ENCODE measurements around the gene SRP68. TPM values are rescaled to one million over a fixed set of nuclear protein-coding genes. Genes with fewer than 3 reads are reported as not detected.

The SRP68 gene
- polyA plus RNA-seq, 1 experiment, result 70.8 TPM

DNA sequence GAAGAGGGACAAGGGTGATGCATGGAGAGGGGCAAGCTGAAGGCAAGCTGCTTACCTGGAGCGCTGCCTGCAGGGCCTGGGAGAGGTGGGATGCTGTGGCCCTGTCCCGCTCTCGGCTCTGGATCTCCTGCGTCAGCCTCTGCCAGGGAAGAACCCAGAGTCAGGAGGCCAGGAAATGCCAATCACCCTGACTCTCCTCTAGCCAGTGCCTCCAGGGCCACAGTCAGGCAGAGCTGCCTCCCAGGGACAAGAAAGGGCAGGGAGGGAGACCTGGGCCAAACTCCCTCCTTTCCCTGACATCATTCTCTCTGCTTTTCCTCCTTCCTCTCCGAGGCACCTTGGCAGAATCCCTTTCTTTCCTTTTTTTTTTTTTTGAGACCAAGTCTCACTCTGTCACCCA, 60.4 kb downstream of the SRP68 start:
- POLR2A ChIA-PET, result interaction anchor here (0.6 kb wide), 1 partner anchor 8 kb away, joined by 3 read pairs; no protein-coding TSS in a partner anchor
- no peak for DNase-seq (ENCODE audit: low read depth)

DNA sequence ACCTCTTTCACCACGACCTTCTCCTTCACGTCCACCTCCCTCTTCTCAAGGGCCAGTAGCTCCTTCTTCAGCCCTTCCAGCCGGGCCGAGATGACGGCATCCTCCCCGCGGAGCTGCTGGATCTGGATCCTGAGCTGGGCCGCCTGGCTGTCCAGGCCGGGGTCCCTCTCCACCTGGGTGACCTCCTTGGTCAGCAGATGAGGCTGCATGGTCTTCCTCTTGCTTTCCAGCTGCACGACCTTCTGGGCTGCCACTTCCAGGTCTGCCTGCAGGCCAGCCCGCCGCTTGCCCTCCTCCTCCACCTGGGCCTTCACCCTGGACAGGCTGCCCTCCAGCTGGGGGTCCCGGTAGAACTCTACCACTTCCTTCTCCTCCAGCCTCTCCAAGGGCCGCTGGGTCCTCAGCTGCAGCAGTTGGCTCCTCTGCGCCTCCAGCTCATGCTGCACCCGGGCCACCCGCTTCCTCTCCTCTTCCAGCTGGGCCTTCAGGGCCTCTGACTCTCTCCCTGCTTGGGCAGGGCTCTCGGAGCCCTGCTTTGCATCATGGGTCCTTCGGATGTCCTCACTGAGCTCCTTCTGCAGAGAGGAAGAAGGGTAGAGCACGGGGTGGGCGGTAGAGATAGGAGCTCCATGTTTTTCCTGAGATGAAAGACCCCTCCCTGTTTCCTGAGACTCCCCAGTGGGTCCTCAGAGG, 62.2 kb downstream of the SRP68 start:
- POLR2A ChIA-PET, result no interaction called here
- TF ChIP-seq, protein P1, sequence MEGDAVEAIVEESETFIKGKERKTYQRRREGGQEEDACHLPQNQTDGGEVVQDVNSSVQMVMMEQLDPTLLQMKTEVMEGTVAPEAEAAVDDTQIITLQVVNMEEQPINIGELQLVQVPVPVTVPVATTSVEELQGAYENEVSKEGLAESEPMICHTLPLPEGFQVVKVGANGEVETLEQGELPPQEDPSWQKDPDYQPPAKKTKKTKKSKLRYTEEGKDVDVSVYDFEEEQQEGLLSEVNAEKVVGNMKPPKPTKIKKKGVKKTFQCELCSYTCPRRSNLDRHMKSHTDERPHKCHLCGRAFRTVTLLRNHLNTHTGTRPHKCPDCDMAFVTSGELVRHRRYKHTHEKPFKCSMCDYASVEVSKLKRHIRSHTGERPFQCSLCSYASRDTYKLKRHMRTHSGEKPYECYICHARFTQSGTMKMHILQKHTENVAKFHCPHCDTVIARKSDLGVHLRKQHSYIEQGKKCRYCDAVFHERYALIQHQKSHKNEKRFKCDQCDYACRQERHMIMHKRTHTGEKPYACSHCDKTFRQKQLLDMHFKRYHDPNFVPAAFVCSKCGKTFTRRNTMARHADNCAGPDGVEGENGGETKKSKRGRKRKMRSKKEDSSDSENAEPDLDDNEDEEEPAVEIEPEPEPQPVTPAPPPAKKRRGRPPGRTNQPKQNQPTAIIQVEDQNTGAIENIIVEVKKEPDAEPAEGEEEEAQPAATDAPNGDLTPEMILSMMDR (IDR thresholded peaks at IDR 0.05; ENCODE audit: insufficient read depth, low read depth, low read length), result no peak
- Histone ChIP-seq H3K4me3 (ENCODE audit: low read depth, low read length) (no peak overlapping the region), H3K27me3 (ENCODE audit: control insufficient read depth, insufficient read depth, low read length) (no peaks in the 10 kb centered on the region), H3K36me3 (ENCODE audit: control insufficient read depth, insufficient read depth, low read length) (no peaks in the 10 kb centered on the region)
- no peak for DNase-seq (ENCODE audit: low read depth)
- CTCF ChIA-PET, result interaction anchor here (0.6 to 19.9 kb wide), 6 partner anchors 9 to 636 kb away, joined by 3 to 264 read pairs (median 4); partner anchors contain the start of genes CDK3 and MRPL38

More for the DNA sequence above, 60.4 kb downstream of the SRP68 start:
- TF ChIP-seq, protein P1 (IDR thresholded peaks at IDR 0.05; ENCODE audit: insufficient read depth, low read depth, low read length), result no peak
- H3K4me3 ChIP-seq (ENCODE audit: low read depth, low read length), result no peak overlapping the region
- no peaks in the 10 kb centered on the region for H3K36me3 ChIP-seq (ENCODE audit: control insufficient read depth, insufficient read depth, low read length)
- H3K27me3 ChIP-seq (ENCODE audit: control insufficient read depth, insufficient read depth, low read length), result no peaks in the 10 kb centered on the region
- CTCF ChIA-PET, result interaction anchor here (0.8 to 19.9 kb wide), 6 partner anchors 9 to 287 kb away, joined by 3 to 264 read pairs (median 39); partner anchors contain the start of genes CDK3 and MRPL38

DNA sequence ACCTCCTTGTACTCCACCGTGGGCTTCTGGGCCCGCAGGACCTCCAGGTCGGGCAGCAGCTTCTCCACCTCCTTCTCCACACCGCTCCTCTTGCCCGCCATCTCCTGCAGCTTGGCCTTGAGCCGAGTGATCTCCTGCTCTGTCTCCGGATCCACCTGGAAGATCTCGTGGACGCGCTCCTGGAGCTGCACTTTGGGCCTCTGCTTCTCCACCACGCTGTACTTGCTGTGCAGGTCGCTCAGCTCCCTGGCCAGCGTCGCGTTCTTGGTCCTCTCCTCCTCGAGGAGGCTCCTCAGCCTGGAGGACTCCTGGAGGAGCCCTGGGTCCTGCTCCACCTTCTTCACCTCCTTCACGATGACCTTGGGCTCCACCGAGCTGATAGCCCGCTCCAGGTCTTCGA, 62.9 kb downstream of the SRP68 start:
- Histone ChIP-seq H3K4me3 (ENCODE audit: low read depth, low read length) (no peak overlapping the region), H3K27me3 (ENCODE audit: control insufficient read depth, insufficient read depth, low read length) (no peaks in the 10 kb centered on the region), H3K36me3 (ENCODE audit: control insufficient read depth, insufficient read depth, low read length) (peaks cover 3% of the 10 kb centered on the region)
- POLR2A ChIA-PET, result no interaction called here
- DNase-seq (ENCODE audit: low read depth), result no peak
- TF ChIP-seq, protein P1 (IDR thresholded peaks at IDR 0.05; ENCODE audit: insufficient read depth, low read depth, low read length), result no peak
- CTCF ChIA-PET, result interaction anchor here (0.6 to 19.9 kb wide), 3 partner anchors 10 to 635 kb away, joined by 3 to 264 read pairs (median 29); partner anchors contain the start of genes CDK3 and MRPL38

DNA sequence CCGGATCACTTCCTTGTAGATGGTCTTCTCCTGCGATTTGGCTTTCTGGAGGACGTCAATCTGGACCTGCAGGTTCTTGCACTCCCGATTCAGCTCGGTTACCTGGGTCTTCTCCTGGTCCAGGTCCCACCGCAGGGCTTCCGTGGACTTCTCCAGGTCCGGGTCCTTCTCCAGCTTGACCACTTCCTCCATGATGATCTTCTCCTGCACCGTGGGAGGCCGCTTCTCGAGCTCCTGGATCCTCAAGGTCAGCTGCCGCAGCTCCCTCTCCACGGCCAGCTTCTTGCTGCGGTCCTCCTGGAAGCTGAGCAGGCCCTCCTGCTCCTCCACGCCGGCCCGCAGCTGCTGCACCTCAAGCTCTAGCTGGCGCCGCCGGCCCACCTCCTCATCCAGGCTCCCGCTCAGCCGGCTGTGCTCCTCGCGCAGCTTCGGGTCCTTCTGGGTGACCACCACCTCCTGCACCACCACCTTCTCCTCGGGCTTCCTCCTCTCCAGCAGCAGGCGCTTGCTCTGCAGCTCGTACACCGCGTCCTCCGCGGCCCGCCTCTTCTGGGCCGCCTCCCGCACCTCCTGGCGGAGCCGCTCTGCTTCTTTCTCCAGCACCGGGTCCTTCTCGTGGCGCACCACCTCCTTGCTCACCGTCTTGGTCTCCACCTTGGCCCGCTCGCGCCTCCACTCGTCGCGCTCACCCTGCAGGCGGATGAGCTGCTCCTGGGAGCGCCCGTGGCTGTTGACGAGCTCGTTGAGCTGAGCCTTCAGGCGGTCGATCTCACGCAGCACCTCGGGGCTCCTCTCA, 63.5 kb downstream of the SRP68 start:
- CTCF ChIA-PET, result interaction anchor here (0.6 to 19.9 kb wide), 5 partner anchors 10 to 635 kb away, joined by 3 to 264 read pairs (median 4); partner anchors contain the start of genes CDK3 and MRPL38

More for the DNA sequence above, 63.5 kb downstream of the SRP68 start:
- Histone ChIP-seq H3K27me3 (ENCODE audit: control insufficient read depth, insufficient read depth, low read length) (no peaks in the 10 kb centered on the region), H3K36me3 (ENCODE audit: control insufficient read depth, insufficient read depth, low read length) (peaks cover 3% of the 10 kb centered on the region), H3K4me3 (ENCODE audit: low read depth, low read length) (no peak overlapping the region)
- no peak for DNase-seq (ENCODE audit: low read depth)
- TF ChIP-seq, protein P1 (IDR thresholded peaks at IDR 0.05; ENCODE audit: insufficient read depth, low read depth, low read length), result no peak
- POLR2A ChIA-PET, result no interaction called here

Data from BJ (cell line).